ES-I3 (cell line): ENCODE results near the gene ANGPTL8.

Source experiments
- H3K36me3 ChIP-seq: 2 replicates; pipeline ENCODE4 v1.6.1; 2013; ENCODE audit warnings: mild to moderate bottlenecking, low read length, control low read depth, moderate library complexity; ENCODE audit not compliant: insufficient read depth
- H3K4me1 ChIP-seq: 2 replicates; pipeline ENCODE4 v1.6.1; 2013; ENCODE audit warnings: mild to moderate bottlenecking, control low read depth, low read length; ENCODE audit not compliant: insufficient read depth
- H3K9ac ChIP-seq: 2 replicates; pipeline ENCODE4 v1.6.1; 2013; ENCODE audit warnings: low read depth, mild to moderate bottlenecking, low read length, moderate library complexity
- H3K9me3 ChIP-seq: 2 replicates; pipeline ENCODE4 v1.6.1; 2013; ENCODE audit warnings: mild to moderate bottlenecking, low read length, moderate library complexity; ENCODE audit not compliant: control insufficient read depth, insufficient read depth

The ANGPTL8 gene

DNA sequence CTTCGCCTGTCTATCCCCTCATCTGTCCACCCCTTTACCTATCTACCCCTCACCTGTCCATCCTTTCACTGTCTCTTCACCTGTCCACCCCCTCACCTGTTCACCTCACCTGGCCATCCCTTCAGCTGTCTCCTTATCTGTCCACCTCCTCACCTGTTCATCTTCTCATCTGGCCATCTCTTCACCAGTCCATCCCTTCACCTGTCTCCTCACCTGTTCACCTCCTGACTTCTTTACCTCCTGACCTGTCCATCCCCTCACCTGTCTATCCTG is 28.8 kb upstream of the ANGPTL8 start:
- H3K4me1 ChIP-seq, result no peaks in the 10 kb centered on the region
- no peaks in the 10 kb centered on the region for H3K9me3 ChIP-seq
- H3K9ac ChIP-seq, result no peak overlapping the region
- peaks cover 13% of the 10 kb centered on the region for H3K36me3 ChIP-seq

DNA sequence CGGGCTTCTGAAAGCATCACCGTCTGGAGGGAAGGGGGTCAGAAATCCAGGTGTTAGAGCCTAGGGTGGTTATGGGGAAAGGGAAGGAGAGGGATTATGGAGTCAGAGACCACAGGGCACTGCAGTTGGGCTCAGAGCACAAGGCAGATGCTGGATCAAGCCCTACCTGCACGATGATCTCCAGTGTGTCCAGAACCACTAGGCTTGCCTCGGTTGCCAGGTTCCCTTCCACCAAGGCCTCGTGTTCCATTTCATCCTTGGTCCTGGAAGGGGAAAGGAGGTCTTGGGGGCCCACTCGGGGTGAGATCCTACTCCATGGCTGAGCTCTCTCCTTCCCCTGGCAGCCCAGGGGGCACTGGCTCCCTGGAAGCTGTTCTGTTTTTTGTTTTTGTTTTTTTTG is 25.0 kb upstream of the ANGPTL8 start:
- H3K36me3 ChIP-seq, result peaks cover 18% of the 10 kb centered on the region
- no peaks in the 10 kb centered on the region for H3K4me1 ChIP-seq
- H3K9ac ChIP-seq, result no peak overlapping the region
- H3K9me3 ChIP-seq, result no peaks in the 10 kb centered on the region

DNA sequence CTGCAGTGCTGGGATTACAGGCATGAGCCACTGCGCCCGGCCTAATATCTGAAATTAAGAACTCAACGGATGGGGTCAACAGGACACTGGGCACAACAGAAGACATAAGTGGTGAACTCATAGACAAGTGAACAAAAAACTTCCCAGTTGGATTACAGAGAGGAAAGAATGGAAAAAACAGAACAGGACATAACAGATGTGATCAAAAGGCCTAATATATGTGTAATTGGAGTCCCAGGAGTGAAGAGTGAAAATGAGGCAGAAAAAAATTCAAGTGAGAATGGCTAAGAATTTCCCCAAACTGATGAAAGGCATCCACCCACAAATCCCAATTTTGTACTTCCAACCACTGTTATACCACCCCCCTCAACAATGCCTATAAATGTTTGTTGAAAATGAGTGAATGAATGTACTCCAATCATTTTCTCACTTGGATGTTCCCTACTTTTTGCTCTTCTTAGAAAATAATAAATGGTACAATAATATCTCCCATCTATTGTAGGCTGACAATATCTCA is 18.3 kb upstream of the ANGPTL8 start:
- peaks cover 28% of the 10 kb centered on the region for H3K36me3 ChIP-seq
- H3K9ac ChIP-seq, result no peak overlapping the region
- H3K9me3 ChIP-seq, result peaks cover 6% of the 10 kb centered on the region
- no peaks in the 10 kb centered on the region for H3K4me1 ChIP-seq

DNA sequence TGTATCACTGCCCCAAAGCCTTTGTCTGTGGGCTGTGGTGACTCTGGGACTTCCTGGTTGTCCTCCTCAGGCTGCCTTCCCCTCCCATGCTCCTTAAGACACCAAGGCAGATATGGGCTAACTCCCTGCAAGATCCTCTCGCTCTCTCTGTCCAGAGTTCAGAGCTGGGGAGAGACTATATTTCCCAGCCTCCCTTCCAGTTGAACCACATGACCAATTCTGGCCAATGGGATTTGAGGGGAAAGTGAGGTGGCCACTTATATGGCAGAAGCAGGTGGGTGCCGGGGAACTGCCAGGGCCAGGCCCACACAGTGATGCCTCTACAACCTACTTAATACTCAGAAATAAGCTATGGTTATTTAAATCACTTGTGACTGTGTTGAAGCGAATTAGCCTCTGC is 16.2 kb upstream of the ANGPTL8 start:
- Histone ChIP-seq H3K9ac (no peak overlapping the region), H3K9me3 (peaks cover 6% of the 10 kb centered on the region), H3K36me3 (peaks cover 24% of the 10 kb centered on the region), H3K4me1 (peaks cover 3% of the 10 kb centered on the region; the same call in 1 of the 2 replicates)

DNA sequence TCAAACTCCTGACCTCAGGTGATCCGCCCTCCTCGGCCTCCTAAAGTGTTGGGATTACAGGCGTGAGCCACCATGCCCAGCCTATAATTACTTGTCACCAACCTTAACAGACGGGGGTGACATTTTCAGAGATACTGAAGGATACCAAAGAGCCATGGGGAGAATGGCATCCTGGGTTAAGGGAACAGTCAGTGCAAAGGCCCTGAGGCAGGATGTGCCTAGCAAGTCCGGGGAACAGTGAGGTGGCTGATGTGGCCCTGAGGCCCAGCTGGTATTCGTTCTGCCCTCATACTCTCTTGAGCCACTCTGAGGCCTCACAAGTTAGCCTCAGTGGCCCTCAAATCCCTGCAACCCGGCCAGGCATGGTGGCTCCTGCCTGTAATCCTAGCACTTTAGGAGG is 15.0 kb upstream of the ANGPTL8 start:
- H3K4me1 ChIP-seq, result peaks cover 3% of the 10 kb centered on the region; the same call in 1 of the 2 replicates
- H3K9ac ChIP-seq, result no peak overlapping the region
- peaks cover 6% of the 10 kb centered on the region for H3K9me3 ChIP-seq
- H3K36me3 ChIP-seq, result peaks cover 24% of the 10 kb centered on the region

DNA sequence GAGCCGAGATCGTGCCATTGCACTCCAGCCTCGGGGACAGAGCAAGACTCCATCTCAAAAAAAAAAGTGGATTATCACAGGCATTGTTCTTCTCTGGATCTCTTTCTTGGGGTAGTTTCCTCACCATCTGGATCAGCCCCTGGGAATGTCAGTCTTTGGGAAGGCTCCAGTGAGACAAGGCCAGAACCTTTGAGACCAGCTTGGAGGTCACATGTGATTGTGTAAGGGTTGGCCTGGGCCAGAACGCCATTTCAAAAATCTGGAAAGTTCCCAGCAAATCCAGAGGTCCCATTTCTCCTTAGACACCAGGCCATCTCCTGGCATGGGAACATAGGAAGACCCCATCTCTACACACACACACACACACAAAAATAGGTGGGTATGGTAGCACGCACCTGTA is 14.2 kb upstream of the ANGPTL8 start:
- H3K4me1 ChIP-seq, result peaks cover 3% of the 10 kb centered on the region; the same call in 1 of the 2 replicates
- no peak overlapping the region for H3K9ac ChIP-seq
- peaks cover 24% of the 10 kb centered on the region for H3K36me3 ChIP-seq
- peaks cover 6% of the 10 kb centered on the region for H3K9me3 ChIP-seq

DNA sequence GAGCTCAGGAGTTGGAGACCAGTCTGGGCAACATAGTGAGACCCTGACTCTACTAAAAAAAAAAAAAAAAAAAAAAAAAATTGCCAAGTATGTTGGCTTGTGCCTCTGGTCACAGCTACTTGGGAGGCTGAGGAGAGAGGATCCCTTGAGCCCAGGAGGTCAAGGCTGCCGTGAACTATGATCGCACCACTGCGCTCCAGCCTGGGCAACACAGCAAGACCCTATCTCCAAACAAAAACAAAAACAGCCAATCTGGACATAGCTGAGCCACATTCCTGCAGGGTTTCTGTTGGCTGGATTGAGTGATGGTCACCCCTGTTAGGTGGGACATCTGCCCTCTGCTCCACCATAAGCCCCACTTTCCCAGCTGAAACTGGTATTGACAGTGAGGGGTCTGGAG is 13.6 kb upstream of the ANGPTL8 start:
- H3K4me1 ChIP-seq, result peaks cover 3% of the 10 kb centered on the region; the same call in 1 of the 2 replicates
- peaks cover 24% of the 10 kb centered on the region for H3K36me3 ChIP-seq
- H3K9me3 ChIP-seq, result peaks cover 6% of the 10 kb centered on the region
- H3K9ac ChIP-seq, result no peak overlapping the region

DNA sequence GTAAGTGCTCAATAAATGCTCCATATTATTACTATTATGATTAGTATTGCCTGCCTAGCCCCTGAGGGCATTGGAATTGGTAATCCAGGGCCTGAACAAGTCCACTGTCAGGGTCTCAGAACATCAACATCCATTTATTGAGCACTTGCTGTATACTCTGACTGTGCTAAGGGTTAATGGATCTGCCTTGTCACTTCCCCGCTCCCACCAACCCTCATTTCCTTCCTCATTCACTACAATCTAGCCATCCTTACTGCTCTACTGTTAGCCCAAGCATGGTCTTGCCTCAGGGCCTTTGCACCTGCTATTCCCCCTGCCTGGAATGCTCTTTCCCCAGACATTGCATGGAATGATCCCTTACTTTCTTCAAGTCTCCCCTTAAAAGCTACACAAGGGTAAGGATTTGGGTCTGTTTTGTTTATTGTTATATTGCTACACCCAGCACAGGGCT is 12.7 kb upstream of the ANGPTL8 start:
- Histone ChIP-seq H3K9ac (no peak overlapping the region), H3K4me1 (peaks cover 3% of the 10 kb centered on the region; the same call in 1 of the 2 replicates), H3K9me3 (no peaks in the 10 kb centered on the region), H3K36me3 (peaks cover 15% of the 10 kb centered on the region)

DNA sequence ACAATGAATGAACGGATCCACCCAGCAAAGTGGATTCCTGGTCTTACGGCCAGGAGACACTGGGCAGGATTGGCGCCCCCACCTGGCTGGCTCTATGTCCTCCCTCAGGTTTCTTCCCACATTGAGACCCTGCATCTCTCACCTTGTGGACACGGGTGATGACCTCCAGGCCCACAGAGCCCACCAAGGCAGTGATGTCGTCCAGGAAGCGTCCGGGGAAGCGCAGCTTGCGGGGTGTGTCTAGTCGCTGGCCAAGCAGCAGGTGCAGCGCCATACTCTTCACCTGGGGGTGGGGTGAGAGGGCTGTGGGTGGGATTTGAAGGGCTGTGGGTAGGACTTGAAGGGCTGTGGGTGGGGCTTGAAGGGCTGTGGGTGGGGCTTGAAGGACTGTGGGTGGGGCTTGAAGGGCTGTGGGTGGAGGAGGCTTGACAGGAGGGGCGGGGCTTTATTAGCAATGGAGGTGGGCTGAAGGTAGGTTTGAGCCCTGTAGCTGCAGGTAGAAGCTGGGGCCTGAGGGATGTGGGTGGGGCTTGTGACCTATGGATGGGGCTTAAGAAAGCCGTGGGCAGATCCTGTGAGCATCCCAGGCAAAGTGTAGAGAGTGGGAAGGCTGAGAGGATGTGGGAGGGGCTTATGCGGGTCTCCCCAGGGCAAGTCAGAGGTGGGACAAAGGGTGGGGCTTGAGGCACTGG is 12.1 kb upstream of the ANGPTL8 start:
- Histone ChIP-seq H3K4me1 (peaks cover 3% of the 10 kb centered on the region; the same call in 1 of the 2 replicates), H3K9me3 (no peaks in the 10 kb centered on the region), H3K9ac (no peak overlapping the region), H3K36me3 (peaks cover 9% of the 10 kb centered on the region)

DNA sequence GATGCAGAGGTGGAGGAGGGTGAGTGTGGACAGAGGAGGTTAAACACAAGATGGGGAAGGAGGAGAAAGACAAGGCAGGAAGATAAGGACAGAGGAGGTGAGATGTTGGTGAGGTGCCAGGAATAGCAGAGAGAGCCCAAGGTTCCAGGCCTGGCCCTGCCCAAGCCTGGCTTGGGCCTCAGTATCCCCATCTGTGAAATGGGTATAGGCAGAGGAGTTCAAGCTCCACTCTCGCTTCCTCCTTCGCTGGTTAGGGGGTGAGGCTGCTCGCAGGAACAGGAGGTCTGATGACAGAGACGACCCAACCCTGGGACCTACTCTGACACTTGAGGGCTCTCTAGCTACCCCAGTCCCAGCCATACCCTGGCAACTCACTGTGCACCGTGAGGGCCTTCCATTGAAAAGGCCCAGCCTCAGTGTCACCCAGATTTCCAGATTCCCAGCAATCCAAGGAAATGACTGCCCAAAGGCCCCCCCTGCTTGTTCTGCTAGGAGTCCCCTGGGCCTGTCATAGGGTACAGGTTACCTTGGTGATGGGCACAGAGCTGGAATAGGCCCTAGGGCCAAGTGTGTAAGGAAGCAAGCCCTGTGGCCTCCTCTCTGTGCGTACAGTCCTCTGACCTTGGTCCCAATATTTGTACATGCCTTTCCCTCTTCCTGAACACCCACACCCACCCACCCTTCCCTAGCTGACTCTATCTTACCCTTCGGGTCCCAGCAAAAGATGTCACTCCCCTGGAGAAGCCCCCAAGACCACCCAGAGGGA is 8.6 kb upstream of the ANGPTL8 start:
- no peak overlapping the region for H3K9ac ChIP-seq
- H3K9me3 ChIP-seq, result no peaks in the 10 kb centered on the region
- H3K4me1 ChIP-seq, result peaks cover 3% of the 10 kb centered on the region; the same call in 1 of the 2 replicates
- H3K36me3 ChIP-seq, result peaks cover 7% of the 10 kb centered on the region

DNA sequence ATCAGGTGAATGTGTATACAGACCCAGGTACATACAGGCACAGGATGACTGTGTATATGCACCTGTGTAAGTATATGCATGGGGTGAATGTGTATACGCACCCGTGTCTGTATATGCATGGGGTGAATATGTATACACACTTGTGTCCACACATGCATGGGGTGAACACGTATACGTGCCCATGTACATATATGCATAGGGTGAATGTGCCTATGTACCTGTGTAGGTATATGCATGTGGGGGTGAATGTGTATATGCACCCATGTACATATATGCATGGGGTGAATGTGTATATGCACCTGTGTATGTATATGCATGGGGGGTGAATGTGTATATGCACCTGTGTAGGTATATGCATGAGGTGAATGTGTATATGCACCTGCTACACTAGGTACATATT is 6.9 kb upstream of the ANGPTL8 start:
- no peak overlapping the region for H3K9ac ChIP-seq
- H3K9me3 ChIP-seq, result no peaks in the 10 kb centered on the region
- H3K4me1 ChIP-seq, result peaks cover 3% of the 10 kb centered on the region; the same call in 1 of the 2 replicates
- H3K36me3 ChIP-seq, result peaks cover 3% of the 10 kb centered on the region; the same call in 1 of the 2 replicates

DNA sequence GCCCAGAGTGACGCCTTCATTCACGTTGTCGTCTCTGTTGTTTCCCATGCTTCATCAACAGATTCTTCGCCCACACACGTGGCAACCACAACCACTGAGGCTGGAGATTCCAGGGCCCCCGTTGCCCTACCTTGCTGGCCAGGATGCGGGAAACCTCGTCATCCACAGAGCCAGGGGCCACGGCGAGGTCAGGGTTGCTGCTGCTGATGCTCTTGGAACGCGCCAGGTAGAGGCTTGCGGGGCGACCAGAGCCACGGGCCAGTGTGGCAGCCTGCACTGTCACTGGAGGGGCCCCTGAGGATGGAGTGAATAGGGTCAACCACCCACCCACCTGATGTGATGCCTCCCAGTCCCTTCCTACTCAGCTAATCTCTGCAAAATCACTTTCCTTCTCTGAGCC is 6.3 kb upstream of the ANGPTL8 start:
- Histone ChIP-seq H3K9ac (no peak overlapping the region), H3K36me3 (peaks cover 3% of the 10 kb centered on the region; the same call in 1 of the 2 replicates), H3K9me3 (no peaks in the 10 kb centered on the region), H3K4me1 (no peaks in the 10 kb centered on the region)

DNA sequence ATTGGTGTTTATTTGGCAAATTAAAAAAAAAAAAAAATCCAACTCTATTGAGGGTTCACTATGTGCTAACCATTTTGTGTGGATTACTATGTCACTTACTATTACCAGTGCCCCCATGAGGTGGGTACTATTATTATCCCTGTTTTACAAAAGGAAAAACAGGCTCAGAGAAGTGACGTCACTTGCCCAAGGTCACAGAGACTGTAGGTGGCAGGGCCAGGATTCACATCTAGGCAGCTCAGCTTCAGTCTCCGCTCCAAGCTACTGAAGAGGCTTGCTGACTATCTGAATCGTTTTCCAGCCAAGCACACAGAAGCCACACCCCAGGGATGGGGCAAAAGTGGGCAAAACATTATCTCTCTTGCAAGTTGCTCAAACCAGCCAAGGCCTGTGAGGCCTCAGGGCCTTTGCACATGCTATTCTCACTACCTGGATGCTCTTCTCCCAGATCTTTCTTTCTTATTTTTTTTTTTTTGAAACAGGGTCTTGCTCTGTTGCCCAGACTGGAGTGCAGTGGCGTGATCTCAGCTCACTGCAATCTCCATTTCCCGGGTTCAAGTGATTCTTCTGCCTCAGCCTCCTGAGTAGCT is 4.8 kb upstream of the ANGPTL8 start:
- Histone ChIP-seq H3K4me1 (no peaks in the 10 kb centered on the region), H3K9ac (no peak overlapping the region), H3K36me3 (peaks cover 3% of the 10 kb centered on the region; the same call in 1 of the 2 replicates), H3K9me3 (no peaks in the 10 kb centered on the region)

DNA sequence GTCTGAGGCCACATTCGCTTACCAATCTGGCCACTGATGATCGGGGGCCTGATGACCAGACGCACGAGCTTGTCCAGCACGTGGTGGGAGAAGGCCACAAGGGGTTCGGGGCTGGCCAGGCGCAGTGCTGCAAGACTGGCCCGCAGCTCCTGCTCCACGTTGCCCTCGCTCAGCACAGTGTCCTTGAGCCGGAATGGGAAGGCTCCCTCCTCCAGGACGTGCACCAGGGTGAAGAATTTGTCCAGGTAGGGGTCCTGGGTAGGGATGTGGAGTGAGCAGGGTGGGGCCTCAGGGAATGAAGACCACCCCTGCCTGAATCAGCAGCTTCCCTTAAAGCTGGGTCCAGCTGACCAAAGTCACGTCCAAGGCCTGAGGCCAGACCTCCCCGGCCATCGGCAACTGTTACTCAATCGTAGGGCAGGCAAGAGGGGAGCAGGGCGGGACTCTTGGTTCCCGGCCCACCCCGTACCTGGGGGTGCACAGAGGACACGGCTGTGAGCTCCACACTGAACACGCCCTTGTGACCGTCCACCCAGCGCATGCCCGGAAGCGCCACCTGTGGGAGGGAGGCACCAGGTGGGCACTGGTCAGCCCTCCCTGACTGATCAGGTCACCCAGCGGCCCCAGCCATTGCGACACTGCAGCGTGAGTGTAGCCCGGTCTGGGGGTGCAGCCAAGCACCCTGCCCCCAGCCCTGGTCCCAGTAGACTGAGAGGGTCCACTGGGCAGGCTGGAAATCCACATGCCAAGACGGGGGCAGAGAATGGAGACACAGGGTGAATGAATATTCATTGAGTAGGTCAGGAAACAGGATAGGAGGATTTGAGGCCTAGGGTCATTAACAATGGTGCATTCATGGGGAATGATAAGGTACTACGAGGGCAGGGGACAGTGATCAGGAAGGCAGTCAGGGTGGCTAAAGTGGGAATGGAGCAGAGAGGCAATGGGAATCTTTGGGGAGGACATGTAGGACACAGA is 2.8 kb upstream of the ANGPTL8 start:
- Histone ChIP-seq H3K9me3 (no peaks in the 10 kb centered on the region), H3K9ac (no peak overlapping the region), H3K36me3 (peaks cover 3% of the 10 kb centered on the region; the same call in 1 of the 2 replicates), H3K4me1 (no peaks in the 10 kb centered on the region)
